ENCODE results near the gene FAM13B. TPM values are rescaled to one million over a fixed set of nuclear protein-coding genes. Genes with fewer than 3 reads are reported as not detected.
A peak's percentile ranks its signal among the peaks of the same experiment; 100 is the strongest.

The FAM13B gene
- total RNA-seq, 1 experiment from 2014 or later = 13.0 TPM

DNA sequence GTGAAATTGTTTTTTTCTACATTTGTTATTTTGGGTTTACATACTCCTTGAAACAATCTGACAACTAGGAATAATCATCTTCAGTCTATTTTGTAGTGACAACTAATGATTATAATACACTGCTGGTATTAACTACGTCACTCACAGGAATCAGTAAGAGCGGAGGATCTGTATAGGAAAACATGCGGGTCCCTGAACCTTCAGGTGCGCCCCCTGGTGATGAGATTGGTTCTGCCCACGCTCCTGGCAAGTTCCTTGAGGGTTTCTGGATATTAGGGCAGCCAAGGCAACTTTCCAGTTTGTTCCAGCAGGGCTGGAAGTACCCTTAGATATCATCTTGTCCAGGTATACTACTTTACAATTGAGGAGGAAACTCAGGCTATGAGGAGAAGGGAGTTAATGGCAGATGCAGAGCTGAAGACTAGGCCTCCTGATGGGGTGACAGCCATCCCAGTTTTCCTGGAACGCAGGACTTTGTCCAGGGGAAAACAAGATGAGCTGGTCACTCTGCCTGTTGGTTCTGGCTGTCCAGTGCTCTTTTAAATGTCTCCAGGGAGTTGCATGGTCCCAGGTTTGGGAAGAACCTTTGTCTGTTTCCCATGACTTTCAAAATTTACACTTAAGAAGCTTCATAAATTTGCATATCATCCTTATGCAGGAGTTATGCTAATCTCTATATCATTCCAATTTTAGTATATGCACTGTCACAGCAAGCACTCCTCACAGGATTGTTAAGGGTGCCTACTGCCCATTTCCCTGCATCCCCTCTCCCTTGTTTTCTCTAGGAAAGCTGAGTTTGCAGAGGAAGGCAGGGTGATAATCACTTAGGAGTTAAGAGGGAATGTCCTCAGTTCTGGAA lies 36.1 kb upstream of the FAM13B start:
- Histone ChIP-seq H3K79me2 (ENCODE audit: low read length) (no peaks in the 10 kb centered on the region), H3K27ac (ENCODE audit: low read length) (no peak overlapping the region), H3K4me2 (ENCODE audit: low read length) (peak overlapping the region; percentile 75), H2AFZ (ENCODE audit: low read length) (peak overlapping the region; percentile 71), H3K4me3 (ENCODE audit: low read length) (peak overlapping the region; percentile 57), H3F3A (ENCODE audit: low read length, unreplicated experiment) (no peaks in the 10 kb centered on the region), H3K27me3 (ENCODE audit: low read length) (no peaks in the 10 kb centered on the region), H3K9me3 (ENCODE audit: low read length) (no peaks in the 10 kb centered on the region), H3K4me1 (ENCODE audit: insufficient read depth, low read length) (no peaks in the 10 kb centered on the region), H3K9ac (ENCODE audit: low read length) (no peak overlapping the region), H3K36me3 (ENCODE audit: low read depth, low read length) (no peaks in the 10 kb centered on the region; the same call in 1 of the 2 replicates), H4K20me1 (ENCODE audit: low read length) (no peaks in the 10 kb centered on the region), H3K9me2 (replicated peaks; ENCODE audit: low read length) (no peaks in the 10 kb centered on the region)
- TF ChIP-seq EZH2 (IDR thresholded peaks at IDR 0.05; ENCODE audit: low read length, unreplicated experiment) (no peak), EZH2phosphoT487 (IDR thresholded peaks at IDR 0.05; ENCODE audit: borderline replicate concordance, low read length) (no peak)
- TF ChIP-seq, protein P1, sequence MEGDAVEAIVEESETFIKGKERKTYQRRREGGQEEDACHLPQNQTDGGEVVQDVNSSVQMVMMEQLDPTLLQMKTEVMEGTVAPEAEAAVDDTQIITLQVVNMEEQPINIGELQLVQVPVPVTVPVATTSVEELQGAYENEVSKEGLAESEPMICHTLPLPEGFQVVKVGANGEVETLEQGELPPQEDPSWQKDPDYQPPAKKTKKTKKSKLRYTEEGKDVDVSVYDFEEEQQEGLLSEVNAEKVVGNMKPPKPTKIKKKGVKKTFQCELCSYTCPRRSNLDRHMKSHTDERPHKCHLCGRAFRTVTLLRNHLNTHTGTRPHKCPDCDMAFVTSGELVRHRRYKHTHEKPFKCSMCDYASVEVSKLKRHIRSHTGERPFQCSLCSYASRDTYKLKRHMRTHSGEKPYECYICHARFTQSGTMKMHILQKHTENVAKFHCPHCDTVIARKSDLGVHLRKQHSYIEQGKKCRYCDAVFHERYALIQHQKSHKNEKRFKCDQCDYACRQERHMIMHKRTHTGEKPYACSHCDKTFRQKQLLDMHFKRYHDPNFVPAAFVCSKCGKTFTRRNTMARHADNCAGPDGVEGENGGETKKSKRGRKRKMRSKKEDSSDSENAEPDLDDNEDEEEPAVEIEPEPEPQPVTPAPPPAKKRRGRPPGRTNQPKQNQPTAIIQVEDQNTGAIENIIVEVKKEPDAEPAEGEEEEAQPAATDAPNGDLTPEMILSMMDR (conservative IDR thresholded peaks at IDR 0.05; ENCODE audit: low read depth, low read length) = peak; percentile 82
- ATAC-seq = peak; percentile 93
- no TSS peak for BruUV-seq (replicated peaks)
- CTCF ChIA-PET = interaction anchor here (0.6 to 2.1 kb wide), 5 partner anchors 32 to 439 kb away, joined by 3 to 10 read pairs (median 4); no protein-coding TSS in a partner anchor
- intact Hi-C loops (cut with micrococcal nuclease) = loop anchor here (1.0 to 2.0 kb wide), 3 partner anchors 33 to 440 kb away; no protein-coding TSS in a partner anchor
- peak; percentile 81 for DNase-seq
- POLR2A ChIA-PET (ENCODE audit: unreplicated experiment) = interaction anchor here (0.6 kb wide), 1 partner anchor 285 kb away, joined by 3 read pairs; no protein-coding TSS in a partner anchor

DNA sequence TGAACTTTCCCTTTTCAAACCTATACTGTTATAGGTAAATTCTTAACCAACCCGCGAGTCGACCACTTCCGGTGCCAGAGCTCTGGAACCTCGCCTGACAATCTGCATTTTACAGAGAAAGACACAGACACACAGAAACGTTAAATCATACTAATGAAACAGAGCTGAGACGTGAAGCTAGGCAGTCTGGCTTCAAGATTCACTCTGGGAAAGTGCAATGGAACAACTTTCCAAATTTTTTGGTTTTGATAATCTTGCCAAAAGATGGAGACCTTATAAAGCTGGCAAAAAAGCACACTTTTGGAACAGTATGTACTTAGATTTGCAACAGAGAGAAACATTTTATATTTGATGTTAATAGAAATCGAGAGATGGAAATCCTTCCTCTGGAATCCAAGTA lies 35.1 kb upstream of the FAM13B start:
- Histone ChIP-seq H3K36me3 (ENCODE audit: low read depth, low read length) (no peaks in the 10 kb centered on the region; the same call in 1 of the 2 replicates), H3K9me3 (ENCODE audit: low read length) (no peaks in the 10 kb centered on the region), H2AFZ (ENCODE audit: low read length) (peak overlapping the region; percentile 71; the same call in 1 of the 2 replicates), H3K27ac (ENCODE audit: low read length) (no peak overlapping the region), H3F3A (ENCODE audit: low read length, unreplicated experiment) (no peaks in the 10 kb centered on the region), H3K27me3 (ENCODE audit: low read length) (no peaks in the 10 kb centered on the region), H3K9me2 (replicated peaks; ENCODE audit: low read length) (no peaks in the 10 kb centered on the region), H3K9ac (ENCODE audit: low read length) (no peak overlapping the region), H4K20me1 (ENCODE audit: low read length) (no peaks in the 10 kb centered on the region), H3K79me2 (ENCODE audit: low read length) (no peaks in the 10 kb centered on the region), H3K4me2 (ENCODE audit: low read length) (no peak overlapping the region), H3K4me3 (ENCODE audit: low read length) (no peak overlapping the region), H3K4me1 (ENCODE audit: insufficient read depth, low read length) (no peaks in the 10 kb centered on the region)
- ChIA-PET CTCF (interaction anchor here (2.1 kb wide), 1 partner anchor 31 kb away, joined by 10 read pairs; no protein-coding TSS in a partner anchor), POLR2A (ENCODE audit: unreplicated experiment) (no interaction called here)
- TF ChIP-seq EZH2 (IDR thresholded peaks at IDR 0.05; ENCODE audit: low read length, unreplicated experiment) = no peak
- TF ChIP-seq, protein P1 (conservative IDR thresholded peaks at IDR 0.05; ENCODE audit: low read depth, low read length) = no peak
- TF ChIP-seq EZH2phosphoT487 (IDR thresholded peaks at IDR 0.05; ENCODE audit: borderline replicate concordance, low read length) = no peak
- DNase-seq (no peak), ATAC-seq (no peak)
- BruUV-seq (replicated peaks) = no TSS peak
- intact Hi-C loops (cut with micrococcal nuclease) = loop anchor here (1.0 to 2.0 kb wide), 3 partner anchors 32 to 439 kb away; no protein-coding TSS in a partner anchor
